ENCODE results near the gene KIAA0408. TPM values are rescaled to one million over a fixed set of nuclear protein-coding genes. Genes with fewer than 3 reads are reported as not detected.

KIAA0408 gene
- total RNA-seq: 10 to 100 TPM in 1 of 2 experiments, 1 to 10 TPM in 1; 9.0 to 11.0 TPM
- 0.76 TPM for polyA plus RNA-seq

GRCh38 chr6:127459231-127459641 is at the start of gene KIAA0408:
Gene KIAA0408, minus strand, starts transcription at chr6:127459389. Its CDS starts 5,408 bp downstream, at chr6:127453981.
- H3K27ac Mint-ChIP-seq: no peak within 1 kb of the TSS
- H3K27me3 ChIP-seq (ENCODE audit: insufficient read depth, low read length, poor library complexity, severe bottlenecking): no peaks in the 10 kb centered on the region
- H3K36me3 ChIP-seq (ENCODE audit: insufficient read depth, low read length): no peaks in the 10 kb centered on the region
- H3K27ac ChIP-seq (ENCODE audit: low read depth, low read length): no peak within 1 kb of the TSS
- H3K27me3 Mint-ChIP-seq: peaks cover 0 to 1% of the 10 kb centered on the region in 2 donors
- ChIA-PET CTCF (interaction anchor here (1.1 kb wide), 1 partner anchor 56 kb away, joined by 3 read pairs; no protein-coding TSS in a partner anchor), POLR2A (no interaction called here)
- DNase-seq: no peak
- H3K9me3 Mint-ChIP-seq: no peaks in the 10 kb centered on the region
- no peaks in the 10 kb centered on the region for H3K4me1 Mint-ChIP-seq
- no peaks in the 10 kb centered on the region for H3K9me3 ChIP-seq (ENCODE audit: low read length)
- no peaks in the 10 kb centered on the region for H3K36me3 Mint-ChIP-seq
- no peaks in the 10 kb centered on the region for H3K4me1 ChIP-seq (ENCODE audit: insufficient read depth, low read length)
- no peak within 1 kb of the TSS for H3K4me3 ChIP-seq (ENCODE audit: low read length)
- no peak within 1 kb of the TSS for H3K4me3 Mint-ChIP-seq

- peaks cover 0 to 3% (median 1%) of the 10 kb centered on the region in 3 donors for H3K36me3 Mint-ChIP-seq
- CTCF ChIA-PET: interaction anchor here (4.5 kb wide), 1 partner anchor 9 kb away, joined by 21 read pairs; no protein-coding TSS in a partner anchor
- no peak for DNase-seq
- no peak overlapping the region for H3K4me3 Mint-ChIP-seq
- no peaks in the 10 kb centered on the region for H3K9me3 ChIP-seq (ENCODE audit: low read length)
- H3K27ac Mint-ChIP-seq: no peak overlapping the region
- H3K4me1 ChIP-seq (ENCODE audit: insufficient read depth, low read length): no peaks in the 10 kb centered on the region
- no peak overlapping the region for H3K27ac ChIP-seq (ENCODE audit: low read depth, low read length)
- POLR2A ChIA-PET: no interaction called here
- H3K4me1 Mint-ChIP-seq: no peaks in the 10 kb centered on the region
- no peaks in the 10 kb centered on the region for H3K36me3 ChIP-seq (ENCODE audit: insufficient read depth, low read length)
- H3K27me3 Mint-ChIP-seq: no peaks in the 10 kb centered on the region
- H3K4me3 ChIP-seq (ENCODE audit: low read length): no peak overlapping the region
- H3K27me3 ChIP-seq (ENCODE audit: insufficient read depth, low read length, poor library complexity, severe bottlenecking): no peaks in the 10 kb centered on the region
- peaks cover 0 to 4% (median 0%) of the 10 kb centered on the region in 5 donors for H3K9me3 Mint-ChIP-seq
Observed at GRCh38 chr6:127506894-127507293, 47.7 kb upstream of the KIAA0408 start.

- POLR2A ChIA-PET: no interaction called here
- H3K4me3 Mint-ChIP-seq: no peak overlapping the region
Observed at GRCh38 chr6:127503022-127503421, 43.8 kb upstream of the KIAA0408 start.

GRCh38 chr6:127497410-127497809 is 38.2 kb upstream of the KIAA0408 start:
- H3K9me3 Mint-ChIP-seq: no peaks in the 10 kb centered on the region
- no peak overlapping the region for H3K27ac Mint-ChIP-seq
- no peaks in the 10 kb centered on the region for H3K27me3 Mint-ChIP-seq
- Histone ChIP-seq H3K4me1 (ENCODE audit: insufficient read depth, low read length) (no peaks in the 10 kb centered on the region), H3K27ac (ENCODE audit: low read depth, low read length) (no peak overlapping the region), H3K27me3 (ENCODE audit: insufficient read depth, low read length, poor library complexity, severe bottlenecking) (no peaks in the 10 kb centered on the region), H3K9me3 (ENCODE audit: low read length) (no peaks in the 10 kb centered on the region), H3K36me3 (ENCODE audit: insufficient read depth, low read length) (no peaks in the 10 kb centered on the region), H3K4me3 (ENCODE audit: low read length) (no peak overlapping the region)
- no peak for DNase-seq
- no peak overlapping the region for H3K4me3 Mint-ChIP-seq
- ChIA-PET CTCF (no interaction called here), POLR2A (no interaction called here)
- peaks cover 0 to 3% (median 2%) of the 10 kb centered on the region in 3 donors for H3K36me3 Mint-ChIP-seq
- H3K4me1 Mint-ChIP-seq: no peaks in the 10 kb centered on the region

More at GRCh38 chr6:127503022-127503421, 43.8 kb upstream of the KIAA0408 start:
- Histone ChIP-seq H3K9me3 (ENCODE audit: low read length) (no peaks in the 10 kb centered on the region), H3K4me3 (ENCODE audit: low read length) (no peak overlapping the region), H3K36me3 (ENCODE audit: insufficient read depth, low read length) (no peaks in the 10 kb centered on the region), H3K4me1 (ENCODE audit: insufficient read depth, low read length) (no peaks in the 10 kb centered on the region), H3K27ac (ENCODE audit: low read depth, low read length) (no peak overlapping the region), H3K27me3 (ENCODE audit: insufficient read depth, low read length, poor library complexity, severe bottlenecking) (no peaks in the 10 kb centered on the region)
- no peak for DNase-seq
- no peak overlapping the region for H3K27ac Mint-ChIP-seq
- H3K4me1 Mint-ChIP-seq: no peaks in the 10 kb centered on the region
- H3K9me3 Mint-ChIP-seq: no peaks in the 10 kb centered on the region
- no peaks in the 10 kb centered on the region for H3K27me3 Mint-ChIP-seq
- no peaks in the 10 kb centered on the region for H3K36me3 Mint-ChIP-seq
- CTCF ChIA-PET: interaction anchor here (1.2 kb wide), 1 partner anchor 13 kb away, joined by 5 read pairs; no protein-coding TSS in a partner anchor

GRCh38 chr6:127496471-127496870 is 37.3 kb upstream of the KIAA0408 start:
- POLR2A ChIA-PET: no interaction called here

GRCh38 chr6:127494240-127494767 is 35.1 kb upstream of the KIAA0408 start:
- Mint-ChIP-seq H3K9me3 (no peaks in the 10 kb centered on the region), H3K27me3 (no peaks in the 10 kb centered on the region), H3K4me3 (no peak overlapping the region), H3K27ac (no peak overlapping the region), H3K36me3 (peaks cover 2 to 9% (median 6%) of the 10 kb centered on the region in 3 donors), H3K4me1 (peaks cover 0 to 5% (median 0%) of the 10 kb centered on the region in 3 donors)
- no peak for DNase-seq
- no peaks in the 10 kb centered on the region for H3K27me3 ChIP-seq (ENCODE audit: insufficient read depth, low read length, poor library complexity, severe bottlenecking)
- no peak overlapping the region for H3K4me3 ChIP-seq (ENCODE audit: low read length)
- ChIA-PET POLR2A (no interaction called here), CTCF (interaction anchor here (2.7 kb wide), 1 partner anchor 22 kb away, joined by 15 read pairs; no protein-coding TSS in a partner anchor)
- no peaks in the 10 kb centered on the region for H3K4me1 ChIP-seq (ENCODE audit: insufficient read depth, low read length)
- no peaks in the 10 kb centered on the region for H3K9me3 ChIP-seq (ENCODE audit: low read length)
- no peaks in the 10 kb centered on the region for H3K36me3 ChIP-seq (ENCODE audit: insufficient read depth, low read length)
- no peak overlapping the region for H3K27ac ChIP-seq (ENCODE audit: low read depth, low read length)

More at GRCh38 chr6:127496471-127496870, 37.3 kb upstream of the KIAA0408 start:
- H3K4me3 Mint-ChIP-seq: no peak overlapping the region
- CTCF ChIA-PET: no interaction called here
- H3K4me1 Mint-ChIP-seq: no peaks in the 10 kb centered on the region
- Histone ChIP-seq H3K27ac (ENCODE audit: low read depth, low read length) (no peak overlapping the region), H3K9me3 (ENCODE audit: low read length) (no peaks in the 10 kb centered on the region), H3K4me3 (ENCODE audit: low read length) (no peak overlapping the region), H3K4me1 (ENCODE audit: insufficient read depth, low read length) (no peaks in the 10 kb centered on the region), H3K36me3 (ENCODE audit: insufficient read depth, low read length) (no peaks in the 10 kb centered on the region), H3K27me3 (ENCODE audit: insufficient read depth, low read length, poor library complexity, severe bottlenecking) (no peaks in the 10 kb centered on the region)
- H3K9me3 Mint-ChIP-seq: no peaks in the 10 kb centered on the region
- DNase-seq: no peak
- no peak overlapping the region for H3K27ac Mint-ChIP-seq
- H3K27me3 Mint-ChIP-seq: no peaks in the 10 kb centered on the region
- H3K36me3 Mint-ChIP-seq: peaks cover 0 to 7% (median 6%) of the 10 kb centered on the region in 3 donors

- peaks cover 6% of the 10 kb centered on the region for H3K4me1 ChIP-seq (ENCODE audit: insufficient read depth, low read length)
- Mint-ChIP-seq H3K27me3 (no peaks in the 10 kb centered on the region), H3K9me3 (no peaks in the 10 kb centered on the region), H3K27ac (no peak overlapping the region), H3K36me3 (peaks cover 2 to 6% (median 3%) of the 10 kb centered on the region in 3 donors), H3K4me1 (peaks cover 8 to 18% (median 10%) of the 10 kb centered on the region in 3 donors), H3K4me3 (no peak overlapping the region)
- no peaks in the 10 kb centered on the region for H3K36me3 ChIP-seq (ENCODE audit: insufficient read depth, low read length)
- DNase-seq: no peak
- ChIA-PET POLR2A (no interaction called here), CTCF (interaction anchor here (1.3 kb wide), 1 partner anchor 27 kb away, joined by 8 read pairs; no protein-coding TSS in a partner anchor)
- H3K27me3 ChIP-seq (ENCODE audit: insufficient read depth, low read length, poor library complexity, severe bottlenecking): no peaks in the 10 kb centered on the region
- H3K27ac ChIP-seq (ENCODE audit: low read depth, low read length): no peak overlapping the region
- H3K9me3 ChIP-seq (ENCODE audit: low read length): no peaks in the 10 kb centered on the region
- no peak overlapping the region for H3K4me3 ChIP-seq (ENCODE audit: low read length)
Observed at GRCh38 chr6:127489248-127489647, 30.1 kb upstream of the KIAA0408 start.

GRCh38 chr6:127486934-127487333 is 27.7 kb upstream of the KIAA0408 start:
- no peak for DNase-seq
- Mint-ChIP-seq H3K9me3 (no peaks in the 10 kb centered on the region), H3K27ac (no peak overlapping the region), H3K4me3 (no peak overlapping the region), H3K4me1 (peaks cover 15 to 31% (median 19%) of the 10 kb centered on the region in 3 donors), H3K36me3 (peaks cover 2 to 4% (median 3%) of the 10 kb centered on the region in 3 donors), H3K27me3 (no peaks in the 10 kb centered on the region)
- peaks cover 14% of the 10 kb centered on the region for H3K4me1 ChIP-seq (ENCODE audit: insufficient read depth, low read length)
- no peak overlapping the region for H3K27ac ChIP-seq (ENCODE audit: low read depth, low read length)
- H3K36me3 ChIP-seq (ENCODE audit: insufficient read depth, low read length): no peaks in the 10 kb centered on the region
- no peaks in the 10 kb centered on the region for H3K27me3 ChIP-seq (ENCODE audit: insufficient read depth, low read length, poor library complexity, severe bottlenecking)
- ChIA-PET POLR2A (no interaction called here), CTCF (interaction anchor here (0.9 to 1.1 kb wide), 2 partner anchors 12 to 28 kb away, joined by 3 read pairs; no protein-coding TSS in a partner anchor)
- H3K9me3 ChIP-seq (ENCODE audit: low read length): no peaks in the 10 kb centered on the region
- H3K4me3 ChIP-seq (ENCODE audit: low read length): no peak overlapping the region
